SK-N-MC (cell line): ENCODE results near the gene SLC6A11.

Experiments used
- EZH2 ChIP-seq: fragments of 200-600 bp; sonication (generic); IDR thresholded peaks from one replicate; pipeline ENCODE4 v1.6.1; 2017; ENCODE audit warnings: antibody characterized with exemption
- POLR2AphosphoS5 ChIP-seq: IDR thresholded peaks from 2 replicates; pipeline ENCODE4 v1.6.1; 2012; ENCODE audit warnings: mild to moderate bottlenecking, low read depth, low read length, borderline replicate concordance

DNA sequence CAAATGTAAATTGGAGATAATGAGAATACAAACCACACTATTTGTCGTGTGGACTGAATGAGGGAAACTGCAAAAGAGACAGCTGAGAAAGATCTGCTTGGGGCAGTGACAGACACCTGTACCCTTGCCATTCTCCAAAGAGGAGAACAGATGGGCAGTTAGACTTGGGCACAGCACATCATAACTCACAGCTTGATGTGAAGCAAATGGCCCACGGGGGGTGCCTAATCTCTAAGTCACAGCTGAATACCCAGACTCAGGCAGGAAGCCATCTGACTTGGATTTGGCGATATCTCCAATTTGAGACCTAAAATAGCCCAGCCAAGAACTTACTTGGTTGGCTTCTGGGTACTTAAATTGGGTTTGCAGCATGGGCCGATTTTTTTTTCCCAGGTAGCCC lies 10.0 kb upstream of the SLC6A11 start:
- no peak for TF ChIP-seq POLR2AphosphoS5
- TF ChIP-seq EZH2: no peak
